Measurements from ENCODE around the gene PTPRN2.
"Not testable (repeated sequence)": the region's sequence is repeated elsewhere in the genome, so short reads cannot be mapped to it uniquely, and the experiment has no call there.

Gene PTPRN2

GRCh38 chr7:158289231-158289630 is 298.4 kb downstream of the PTPRN2 start:
- no peak for DNase-seq

- DNase-seq: no peak
These were observed 301.4 kb downstream of the PTPRN2 start for GRCh38 chr7:158286210-158286609.

GRCh38 chr7:158285383-158285770 is 302.2 kb downstream of the PTPRN2 start:
- DNase-seq: no peak

DNA sequence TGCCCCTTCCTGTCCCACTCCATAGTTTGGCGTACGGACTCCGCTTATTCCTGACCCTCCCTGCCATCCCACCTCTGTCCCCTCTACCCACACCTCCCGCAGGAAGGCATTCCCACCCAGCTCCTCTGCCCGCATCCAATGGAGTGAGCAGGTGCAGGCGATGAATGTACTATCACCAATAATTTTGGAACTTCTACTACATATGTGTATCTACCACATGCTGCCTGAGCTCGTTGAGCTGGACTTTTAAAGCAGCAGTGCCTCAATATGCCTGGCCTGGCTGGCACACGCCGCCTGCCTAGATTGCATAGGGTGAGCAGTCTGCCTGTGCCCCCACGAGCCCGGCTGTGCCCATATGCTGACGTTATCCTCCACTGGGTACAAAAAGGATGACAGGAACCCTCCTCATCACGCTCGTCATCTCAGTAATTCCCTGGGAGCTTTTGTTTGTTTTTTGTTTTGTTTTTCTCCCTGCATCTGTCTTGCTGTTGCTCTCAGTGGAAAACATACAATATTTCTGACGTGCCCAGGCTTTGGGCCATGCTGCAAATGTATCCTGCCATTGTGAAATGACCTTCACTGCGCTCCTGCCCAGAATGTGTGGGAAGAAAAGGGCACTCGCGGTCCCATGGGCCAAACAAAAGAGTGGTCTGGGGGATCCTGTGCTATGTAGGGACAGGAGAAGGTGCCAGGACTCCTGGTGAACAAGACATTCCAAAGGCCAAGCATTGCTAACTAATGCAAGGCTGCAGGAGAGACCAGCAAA is 302.8 kb downstream of the PTPRN2 start:
- no peak for DNase-seq

DNA sequence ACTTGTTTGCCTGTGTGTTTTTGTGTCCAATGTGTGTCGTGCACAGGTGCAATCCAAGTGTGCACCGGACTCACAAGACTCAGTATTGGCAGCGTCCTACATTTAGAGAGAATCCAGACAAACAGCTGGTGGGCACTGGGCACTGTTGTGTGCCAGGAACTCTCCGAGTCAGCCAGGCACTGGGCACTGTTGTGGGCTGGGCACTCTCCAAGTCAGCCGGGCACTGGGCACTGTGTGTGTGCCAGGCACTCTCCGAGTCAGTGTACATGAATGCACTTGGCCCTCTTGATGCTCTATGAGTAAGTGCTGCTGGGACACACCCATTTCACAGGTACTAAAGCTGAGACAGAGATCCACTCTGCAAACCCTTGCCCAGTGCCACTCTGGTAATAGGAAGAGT is 303.5 kb downstream of the PTPRN2 start:
- no peak for DNase-seq

DNA sequence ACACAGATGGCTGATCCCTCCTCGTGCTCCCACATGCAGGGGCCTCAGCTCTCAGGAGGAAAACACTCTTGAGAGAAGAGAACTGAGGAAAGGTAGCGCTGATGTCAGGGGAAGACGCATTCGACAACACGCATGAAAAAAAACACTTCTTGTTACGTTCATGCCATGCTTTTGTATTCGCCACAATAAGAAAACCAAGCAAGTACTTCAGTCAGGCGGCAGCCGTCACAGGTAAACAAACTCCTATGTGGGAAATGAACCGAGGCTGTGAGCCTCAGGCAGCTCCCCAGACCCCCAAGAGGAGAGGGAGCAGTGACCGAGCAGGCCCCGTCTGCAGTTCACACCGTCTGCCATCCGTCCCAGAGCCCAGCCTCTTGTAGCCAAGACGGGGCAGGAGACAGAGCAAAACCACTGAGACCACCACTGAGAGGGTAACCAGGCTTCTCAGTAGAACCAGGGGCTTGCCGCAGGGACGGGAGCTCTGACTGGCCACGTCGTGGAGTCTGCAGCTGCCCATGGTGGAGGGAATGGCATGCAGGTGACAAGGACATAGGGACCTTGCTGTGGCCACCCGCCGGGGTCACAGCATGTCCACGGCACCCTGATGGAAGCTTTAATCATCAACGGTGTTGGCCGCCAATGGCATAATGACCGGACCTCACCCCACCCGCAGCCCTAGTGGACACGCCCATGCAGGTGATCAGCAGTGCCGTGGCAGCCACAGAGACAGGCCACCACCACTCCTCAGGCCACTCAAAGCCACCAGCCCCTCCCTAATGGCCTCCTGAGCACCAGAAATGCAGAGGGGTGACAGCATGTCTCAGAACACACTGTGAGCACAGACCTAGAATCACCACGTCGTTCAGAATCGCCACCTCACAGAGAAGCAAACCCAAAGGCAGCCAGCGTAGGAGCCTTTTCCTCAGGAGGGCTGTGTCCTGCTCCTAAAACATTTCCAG is 304.3 kb downstream of the PTPRN2 start:
- no peak for DNase-seq

- no peak for DNase-seq
These were observed 305.1 kb downstream of the PTPRN2 start for GRCh38 chr7:158282461-158283001.

DNA sequence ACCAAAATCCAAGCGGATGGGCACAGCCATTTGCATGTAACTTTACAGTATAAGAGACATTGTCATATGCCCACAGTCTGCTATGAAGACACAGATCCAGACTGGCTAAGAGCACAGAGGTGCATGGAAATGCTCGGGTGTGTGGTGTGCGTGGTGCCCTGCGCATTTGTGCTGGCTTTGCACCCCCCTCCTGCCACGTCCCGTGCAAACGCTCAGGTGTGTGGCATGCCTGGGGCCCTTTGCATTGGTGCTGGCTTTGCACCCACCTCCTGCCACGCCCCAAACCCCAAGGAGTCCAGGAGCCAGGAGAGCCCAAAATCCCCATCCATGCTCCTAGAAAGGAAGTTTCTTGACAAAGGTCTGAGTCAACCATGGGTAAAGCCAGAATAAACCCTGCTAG is 306.2 kb downstream of the PTPRN2 start:
- DNase-seq: no peak

GRCh38 chr7:158280448-158281144 is 307.0 kb downstream of the PTPRN2 start:
- DNase-seq: no peak

DNA sequence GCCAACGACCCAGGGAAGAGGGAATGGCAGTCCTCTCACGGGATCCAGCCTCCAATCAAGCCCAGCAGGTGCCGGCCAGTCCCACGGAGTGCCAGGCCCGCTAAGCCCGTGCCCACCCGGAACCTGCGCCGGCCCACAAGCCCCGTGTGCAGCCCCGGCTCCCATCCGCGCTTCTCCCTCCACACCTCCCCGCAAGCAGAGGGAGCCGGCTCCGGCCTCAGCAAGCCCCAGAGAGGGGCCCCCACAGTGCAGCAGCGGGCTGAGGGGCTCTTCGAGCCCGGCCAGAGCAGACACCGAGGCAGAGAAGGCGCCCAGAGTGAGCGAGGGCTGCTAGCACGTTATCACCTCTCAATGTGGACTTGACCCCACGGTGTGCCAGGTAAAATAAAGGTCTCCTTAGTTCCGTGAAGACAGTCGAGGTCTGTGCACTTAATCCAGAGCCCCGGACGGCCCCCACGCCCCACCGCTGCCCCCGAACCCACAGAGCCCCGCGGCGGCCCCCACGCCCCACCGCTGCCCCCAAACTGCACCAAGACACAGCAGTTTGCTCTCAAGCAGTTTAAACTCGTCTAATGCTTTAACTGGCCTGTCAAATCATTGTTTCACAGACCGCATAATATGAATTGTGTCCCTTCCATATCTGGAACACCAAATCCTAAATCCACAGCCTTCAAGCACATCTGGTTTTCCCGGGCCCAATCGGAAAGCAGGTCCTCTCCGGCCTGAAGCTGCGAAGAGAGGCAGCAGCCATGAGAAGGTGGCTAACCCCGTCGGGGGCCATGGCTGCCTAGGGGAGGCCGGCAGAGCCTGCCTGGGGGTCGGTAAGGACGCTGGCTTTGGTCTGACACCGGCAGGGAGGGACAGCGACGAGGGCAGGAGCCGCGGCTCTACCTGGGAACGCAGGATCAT is 307.8 kb downstream of the PTPRN2 start:
- DNase-seq: no peak

- DNase-seq: no peak
These were observed 308.8 kb downstream of the PTPRN2 start for GRCh38 chr7:158278745-158279320.

DNA sequence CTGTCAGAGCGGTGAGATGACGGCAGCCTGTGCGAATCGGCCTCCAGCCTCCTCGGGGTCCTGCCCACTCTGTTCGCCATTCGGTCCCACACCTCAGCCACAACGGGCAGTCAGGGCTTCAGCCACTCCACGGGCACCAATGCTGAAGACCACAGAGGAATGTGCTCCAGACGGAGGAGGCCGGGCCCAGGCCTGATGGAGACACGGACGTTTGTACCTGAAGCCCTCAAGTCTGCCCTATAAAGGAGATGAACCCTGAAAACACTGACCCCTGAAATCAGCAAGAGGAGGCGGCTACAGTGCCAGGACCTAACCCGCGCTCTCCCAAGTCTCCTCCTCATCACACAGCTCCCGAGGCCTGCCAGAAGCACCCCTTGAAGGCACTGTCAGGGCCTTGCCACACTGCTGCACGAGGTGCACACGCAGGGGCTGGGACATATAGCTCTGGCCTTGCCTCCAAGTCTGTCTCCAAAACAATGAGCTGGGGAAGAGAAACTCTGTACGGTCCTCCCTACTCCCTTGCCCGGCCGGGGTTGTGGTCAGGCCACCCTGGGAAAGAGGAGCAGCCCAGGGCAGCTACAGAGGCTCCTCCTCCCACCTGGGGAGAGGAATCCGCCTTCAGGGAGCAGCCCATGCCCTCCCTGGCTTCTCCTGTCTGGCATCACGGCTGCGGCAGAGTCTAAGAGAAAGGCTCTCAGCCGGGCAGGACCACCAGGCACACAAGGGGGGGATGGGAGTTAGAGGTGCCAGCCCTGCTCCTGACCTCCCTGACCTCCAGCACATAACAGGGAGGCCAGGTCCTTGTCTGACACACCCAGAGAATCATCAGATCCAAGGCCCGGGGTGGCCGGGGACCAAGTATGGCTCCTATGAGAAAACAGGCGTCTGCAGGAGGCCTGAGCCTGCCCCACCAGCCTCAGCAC is 310.1 kb downstream of the PTPRN2 start:
- DNase-seq: no peak

GRCh38 chr7:158276414-158277218 is 311.0 kb downstream of the PTPRN2 start:
- no peak for DNase-seq

DNA sequence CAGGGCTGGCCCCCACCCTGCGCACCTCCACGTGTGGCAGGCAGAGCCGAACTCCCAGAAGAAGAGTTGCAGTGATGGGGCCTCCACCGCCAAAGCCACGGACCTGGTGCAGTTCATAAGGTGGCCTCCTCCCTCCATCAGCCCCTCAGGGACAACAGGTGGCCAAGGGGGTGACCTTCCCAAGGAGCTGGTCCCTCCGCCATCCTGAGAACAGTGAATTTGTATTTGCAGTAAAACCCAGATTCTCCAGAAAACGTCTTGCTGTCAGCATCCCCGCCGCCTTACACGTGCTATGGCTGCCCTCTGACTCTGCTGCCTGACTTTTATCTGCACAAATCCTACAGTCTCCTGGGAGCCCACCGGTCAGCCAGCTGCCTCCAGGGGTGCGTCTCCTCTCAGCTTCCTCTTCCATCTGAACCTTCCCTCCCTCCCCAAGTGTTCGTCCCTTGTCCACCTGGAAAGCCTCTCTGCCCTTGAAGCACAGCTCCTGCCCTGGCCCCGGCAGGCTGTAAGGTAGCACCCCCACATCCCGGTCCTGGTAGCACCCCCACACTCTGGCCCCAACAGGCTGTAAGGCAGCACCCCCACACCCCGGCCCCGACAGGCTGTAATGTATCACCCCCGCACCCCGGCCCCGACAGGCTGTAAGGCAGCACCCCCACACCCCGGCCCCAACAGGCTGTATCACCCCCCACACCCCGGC is 311.8 kb downstream of the PTPRN2 start:
- DNase-seq: no peak

- no peak for DNase-seq
These were observed 312.6 kb downstream of the PTPRN2 start for GRCh38 chr7:158274996-158275395.

DNA sequence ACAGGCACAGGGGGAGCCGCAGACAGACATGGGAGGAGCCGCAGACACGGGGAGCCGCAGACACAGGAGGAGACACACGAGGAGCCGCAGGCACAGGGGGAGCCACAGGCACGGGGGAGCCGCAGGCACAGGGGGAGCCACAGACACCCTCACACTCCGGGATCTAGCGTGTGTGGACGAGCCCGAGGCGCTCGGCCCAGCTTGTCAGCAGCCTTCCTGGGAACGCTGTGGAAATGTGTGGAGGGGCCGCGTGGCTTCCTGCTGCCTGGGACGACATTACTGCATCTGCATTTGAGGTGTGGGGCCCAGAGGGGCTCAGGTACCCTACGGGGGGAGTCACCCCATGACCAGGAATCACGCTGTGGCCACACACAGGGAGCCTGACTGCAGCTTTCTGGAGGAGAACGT is 313.2 kb downstream of the PTPRN2 start:
- no peak for DNase-seq

GRCh38 chr7:158273756-158274342 is 313.8 kb downstream of the PTPRN2 start:
- not testable (repeated sequence) for DNase-seq

- DNase-seq: no peak
These were observed 314.4 kb downstream of the PTPRN2 start for GRCh38 chr7:158273138-158273651.
